ENCODE data around the gene PSMA6.
"Not testable (repeated sequence)": the region's sequence is repeated elsewhere in the genome, so short reads cannot be mapped to it uniquely, and the experiment has no call there.

Gene PSMA6

DNA sequence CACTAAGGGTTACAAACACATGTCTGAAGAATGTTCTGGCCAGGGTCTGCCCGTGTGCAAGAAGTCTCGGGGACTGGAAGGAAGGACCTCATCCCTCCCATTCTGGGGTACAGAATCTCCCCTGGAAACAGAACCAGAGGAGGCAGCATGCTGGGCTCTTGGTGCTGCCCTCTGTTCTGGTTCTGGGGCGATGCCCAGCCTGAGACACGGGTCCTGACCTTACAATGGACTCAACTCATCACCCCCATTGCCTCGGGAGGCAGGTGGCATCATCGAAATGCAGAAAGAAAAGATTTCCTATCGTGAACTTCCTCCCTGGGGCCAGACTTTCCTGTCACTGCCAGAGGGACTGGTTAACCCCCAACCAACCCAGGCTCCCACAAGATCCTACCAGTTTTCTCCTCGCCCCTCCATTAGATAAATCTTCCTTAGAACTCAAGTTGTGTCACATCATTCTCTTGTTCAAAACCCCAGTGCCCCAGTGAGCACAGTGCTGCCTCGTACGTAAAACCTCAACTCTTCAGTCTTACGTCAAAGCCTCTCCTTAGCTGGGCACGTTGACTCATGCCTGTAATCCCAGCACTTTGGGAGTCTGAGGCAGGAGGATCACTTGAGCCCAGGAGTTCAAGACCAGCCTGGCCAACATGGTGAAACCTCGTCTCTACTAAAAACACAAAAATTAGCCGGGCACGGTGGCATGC lies 52.1 kb downstream of the PSMA6 start:
- no peak for DNase-seq (ENCODE audit: low spot score)

DNA sequence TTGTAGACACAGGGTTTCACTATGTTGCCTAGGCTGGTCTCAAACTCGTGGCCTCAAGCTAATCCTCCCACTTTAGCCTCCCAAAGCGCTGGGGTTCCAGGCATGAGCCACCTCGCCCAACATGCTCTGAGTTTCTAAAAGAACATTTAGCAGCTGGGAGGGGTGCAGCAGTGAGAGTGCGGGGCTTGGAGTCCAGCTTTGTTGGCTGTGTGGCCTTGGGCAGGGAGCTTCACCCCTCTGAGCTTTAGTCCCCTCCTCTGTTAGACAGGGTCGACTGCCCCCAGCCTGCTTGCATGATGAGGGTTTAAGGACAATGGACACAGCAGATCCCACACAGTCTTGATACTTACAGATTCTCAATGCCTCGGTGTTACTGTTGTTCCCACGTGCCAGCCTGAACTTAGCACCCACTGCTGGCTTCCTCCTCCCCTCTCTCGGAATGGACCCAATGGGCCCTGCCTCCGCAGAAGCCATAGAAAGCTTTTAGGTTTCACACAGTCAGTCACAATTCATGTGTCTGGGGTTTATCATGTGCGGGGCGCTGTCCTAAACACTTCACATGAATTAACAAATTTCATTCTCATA lies 54.6 kb downstream of the PSMA6 start:
- DNase-seq (ENCODE audit: low spot score) = no peak

DNA sequence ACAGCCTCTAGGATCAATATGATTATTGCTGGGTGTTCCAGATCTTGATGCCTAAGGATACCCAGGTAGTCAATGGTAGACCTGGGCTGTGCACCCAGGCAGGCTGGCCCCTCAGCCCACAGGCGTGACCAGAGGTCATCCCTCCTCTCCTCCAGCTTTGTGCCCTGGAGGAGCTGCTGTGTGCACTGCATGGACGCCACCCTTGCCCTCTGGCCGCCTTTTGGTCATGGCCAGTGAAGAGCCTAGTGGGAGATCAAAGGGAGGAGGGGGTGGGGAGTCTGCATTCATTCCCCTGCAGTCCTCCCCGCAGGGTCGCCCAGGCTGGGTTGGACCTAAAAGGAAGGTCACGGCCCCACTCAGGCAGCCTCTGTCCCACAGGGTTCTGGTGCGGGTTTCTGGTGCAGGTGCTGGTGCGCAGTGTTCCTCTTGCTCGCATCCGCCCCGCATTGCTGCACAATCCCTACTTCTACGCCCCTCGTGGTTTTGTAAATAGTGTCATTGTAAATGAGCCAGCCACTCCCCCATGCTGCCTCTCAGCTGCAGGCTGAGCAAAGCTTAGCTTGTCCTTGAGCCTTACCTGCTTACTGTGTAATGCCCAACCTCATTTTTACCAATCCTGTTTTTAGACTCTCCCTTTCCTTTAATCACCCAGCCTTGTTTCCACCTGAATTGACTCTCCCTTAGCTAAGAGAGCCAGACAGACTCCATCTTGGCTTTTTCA lies 55.3 kb downstream of the PSMA6 start:
- DNase-seq (ENCODE audit: low spot score) = no peak

DNA sequence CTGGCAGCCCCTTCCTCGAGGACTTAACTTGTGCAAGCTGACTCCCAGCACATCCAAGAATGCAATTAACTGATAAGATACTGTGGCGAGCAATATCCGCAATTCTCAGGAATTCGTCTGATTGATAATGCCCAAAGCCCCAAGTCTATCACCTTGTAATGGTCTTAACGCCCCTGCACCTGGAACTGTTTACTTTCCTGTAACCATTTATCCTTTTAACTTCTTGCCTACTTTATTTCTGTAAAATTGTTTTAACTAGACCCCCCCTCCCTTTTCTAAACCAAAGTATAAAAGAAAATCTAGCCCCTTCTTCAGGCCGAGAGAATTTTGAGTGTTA lies 55.8 kb downstream of the PSMA6 start:
- DNase-seq (ENCODE audit: low spot score) = not testable (repeated sequence)

DNA sequence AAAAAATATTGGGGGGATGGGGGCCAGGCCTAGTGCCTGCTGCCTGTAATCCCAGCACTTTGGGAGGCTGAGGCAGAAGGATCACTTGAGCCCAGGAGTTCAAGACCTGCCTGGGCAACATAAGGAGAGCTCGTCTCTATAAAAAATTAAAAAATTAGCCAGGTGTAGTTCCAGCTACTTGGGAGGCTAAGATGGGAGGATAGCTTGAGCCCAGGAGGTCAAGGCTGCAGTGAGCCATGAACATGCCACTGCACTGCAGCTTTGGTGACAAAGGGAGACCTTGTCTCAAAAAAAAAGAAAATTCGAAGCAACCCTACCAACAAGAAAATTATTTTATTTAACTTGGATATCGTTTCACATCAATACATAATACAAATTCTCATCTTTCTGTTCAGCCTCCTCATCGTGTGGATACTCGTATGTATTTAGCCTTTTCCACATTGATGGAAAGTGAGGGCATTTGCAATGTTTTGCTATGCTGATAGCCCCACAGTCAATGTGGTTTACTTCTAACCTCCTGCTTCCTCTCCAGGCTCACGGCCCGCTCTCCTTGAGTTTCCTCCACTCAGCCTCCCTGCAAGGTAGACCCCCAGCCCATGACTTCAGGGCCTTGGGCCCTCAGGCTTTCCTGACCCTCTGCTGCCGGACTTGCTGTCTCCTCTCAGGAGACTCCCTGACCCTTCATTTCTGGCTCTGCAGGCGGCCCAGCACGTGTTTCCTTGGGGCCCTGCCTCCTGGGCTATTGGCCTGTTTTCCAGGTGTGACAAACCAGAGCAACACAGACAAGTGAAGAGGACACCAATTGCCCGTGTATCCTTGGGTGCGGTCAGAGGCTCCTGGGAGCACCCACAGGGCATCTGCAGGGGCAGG lies 57.5 kb downstream of the PSMA6 start:
- no peak for DNase-seq (ENCODE audit: low spot score)

DNA sequence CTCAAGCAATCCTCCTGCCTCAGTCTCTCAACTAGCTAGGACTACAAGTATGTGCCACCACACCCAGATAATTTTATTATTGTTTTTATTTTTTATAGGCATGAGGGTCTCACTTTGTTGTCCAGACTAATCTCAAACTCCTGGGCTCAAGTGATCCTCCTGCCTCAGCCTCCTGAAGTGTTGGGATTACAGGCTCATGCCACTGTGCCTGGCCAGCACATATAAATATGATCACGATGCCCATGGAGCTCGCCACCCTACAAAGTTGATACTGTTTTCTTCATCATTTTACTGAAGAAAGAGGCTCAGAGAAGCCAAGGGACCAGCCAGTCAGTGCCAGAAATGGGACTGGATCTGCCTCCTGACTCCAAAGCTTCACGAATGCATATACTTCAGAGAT lies 59.3 kb downstream of the PSMA6 start:
- no peak for DNase-seq (ENCODE audit: low spot score)

DNA sequence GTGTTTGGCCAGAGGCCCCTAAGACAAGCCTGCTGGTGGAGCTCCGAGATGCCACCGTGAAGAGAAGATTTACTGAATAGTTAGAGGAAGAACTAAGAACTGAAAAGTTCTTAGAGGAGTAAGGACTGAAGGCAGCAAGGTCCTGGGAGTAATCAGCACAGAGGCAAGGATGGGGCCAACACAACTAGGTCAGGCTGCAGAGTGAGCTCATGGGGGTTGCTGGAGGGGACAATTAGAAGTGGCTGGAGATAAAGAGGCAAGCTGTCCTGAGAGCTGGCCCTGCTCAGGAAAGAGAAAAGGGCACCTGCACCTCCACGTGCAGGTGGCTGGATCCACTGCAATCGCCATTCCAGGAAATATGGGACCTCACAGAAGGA lies 59.7 kb downstream of the PSMA6 start:
- no peak for DNase-seq (ENCODE audit: low spot score)

DNA sequence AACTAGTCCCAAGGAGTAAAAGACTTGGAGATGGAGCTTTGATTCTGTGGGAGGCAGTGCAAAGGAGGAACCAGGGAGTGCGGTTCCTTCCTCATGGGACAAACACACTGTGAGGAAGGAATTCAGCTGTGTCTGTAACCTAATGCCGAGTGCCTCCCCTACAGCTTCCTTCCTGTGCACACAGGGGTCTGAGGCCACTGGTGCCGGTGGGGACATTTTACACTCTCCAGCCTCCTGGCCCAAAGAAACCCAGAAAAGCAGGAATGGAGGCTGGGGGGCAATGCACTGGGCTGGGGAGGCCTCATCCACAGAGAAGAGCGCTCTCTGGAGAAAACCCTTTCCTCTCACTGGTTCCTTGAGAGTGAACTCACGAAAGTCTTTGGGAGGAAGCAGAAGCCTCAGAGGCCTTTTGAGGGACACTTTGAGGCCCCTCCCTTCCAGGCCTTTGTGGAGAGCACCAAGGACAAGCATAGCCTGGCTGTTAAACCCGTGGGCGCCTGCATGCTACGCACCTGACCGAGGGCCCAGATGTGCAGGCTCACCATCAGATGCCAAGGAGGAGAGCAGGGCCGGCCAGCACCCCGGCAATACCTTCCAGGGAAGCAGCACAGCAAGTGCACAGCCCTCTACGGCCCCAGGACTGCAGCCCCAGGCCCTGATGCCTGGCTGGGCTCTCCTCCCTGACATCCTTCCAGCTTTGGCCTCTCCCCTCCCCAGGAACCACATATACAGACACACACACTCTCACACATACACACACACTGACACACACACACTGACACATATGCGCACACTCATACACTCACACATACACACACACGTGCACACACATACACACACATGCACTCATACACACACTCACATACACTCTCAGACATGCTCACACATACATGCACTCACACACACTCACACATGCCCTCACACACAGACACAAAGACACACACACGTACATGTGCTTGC lies 60.4 kb downstream of the PSMA6 start:
- DNase-seq (ENCODE audit: low spot score) = no peak

DNA sequence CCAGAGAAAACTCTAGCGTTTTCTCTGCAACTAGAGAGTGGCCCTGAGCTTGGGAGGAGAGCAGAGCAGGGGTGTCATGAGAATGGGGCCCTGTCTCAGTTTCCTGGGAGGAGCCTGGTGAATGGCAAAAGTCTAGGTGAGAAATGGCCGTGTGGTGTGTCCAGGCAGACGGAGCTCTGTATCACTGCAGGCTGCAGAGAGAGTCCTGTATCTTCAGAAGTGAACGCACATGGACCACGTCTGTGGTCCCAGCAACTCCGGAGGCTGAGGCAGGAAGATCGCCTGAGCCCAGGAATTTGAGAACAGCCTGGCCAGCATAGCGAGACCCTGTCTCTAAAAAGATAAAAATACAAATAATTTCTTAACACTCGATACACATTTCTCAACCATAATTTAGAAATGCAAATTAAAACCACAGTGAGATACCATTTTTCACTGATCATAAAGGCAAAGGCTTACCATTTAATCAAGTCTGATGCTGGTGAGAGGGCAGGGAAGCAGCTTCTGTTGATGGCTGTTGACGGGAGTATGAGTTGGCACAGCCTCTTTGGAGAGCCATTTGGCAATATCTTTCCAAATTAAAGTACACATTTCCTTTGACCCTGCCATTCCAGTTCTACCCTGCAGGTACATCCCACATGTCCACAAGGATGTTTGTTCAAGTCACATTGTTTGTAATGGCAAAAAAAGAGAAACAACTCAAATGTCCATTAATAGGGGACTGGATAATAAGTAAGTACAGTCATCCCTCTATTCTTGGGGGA lies 61.4 kb downstream of the PSMA6 start:
- DNase-seq (ENCODE audit: low spot score) = no peak

DNA sequence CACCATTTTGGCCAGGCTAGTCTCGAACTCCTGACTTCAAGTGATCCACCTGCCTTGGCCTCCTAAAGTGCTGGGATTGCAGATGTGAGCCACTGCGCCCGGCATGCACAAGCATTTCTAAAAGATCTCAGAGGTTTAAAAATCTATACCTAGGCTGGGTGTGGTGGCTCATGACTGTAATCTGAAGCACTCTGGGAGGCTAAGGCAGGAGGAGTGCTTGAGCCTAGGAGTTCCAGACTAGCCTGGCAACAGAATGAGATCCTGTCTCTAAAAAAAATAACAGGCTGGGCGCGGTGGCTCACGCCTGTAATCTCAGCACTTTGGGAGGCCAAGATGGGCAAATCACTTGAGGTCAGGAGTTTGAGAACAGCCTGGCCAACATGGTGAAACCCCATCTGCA lies 63.1 kb downstream of the PSMA6 start:
- DNase-seq (ENCODE audit: low spot score) = not testable (repeated sequence)

DNA sequence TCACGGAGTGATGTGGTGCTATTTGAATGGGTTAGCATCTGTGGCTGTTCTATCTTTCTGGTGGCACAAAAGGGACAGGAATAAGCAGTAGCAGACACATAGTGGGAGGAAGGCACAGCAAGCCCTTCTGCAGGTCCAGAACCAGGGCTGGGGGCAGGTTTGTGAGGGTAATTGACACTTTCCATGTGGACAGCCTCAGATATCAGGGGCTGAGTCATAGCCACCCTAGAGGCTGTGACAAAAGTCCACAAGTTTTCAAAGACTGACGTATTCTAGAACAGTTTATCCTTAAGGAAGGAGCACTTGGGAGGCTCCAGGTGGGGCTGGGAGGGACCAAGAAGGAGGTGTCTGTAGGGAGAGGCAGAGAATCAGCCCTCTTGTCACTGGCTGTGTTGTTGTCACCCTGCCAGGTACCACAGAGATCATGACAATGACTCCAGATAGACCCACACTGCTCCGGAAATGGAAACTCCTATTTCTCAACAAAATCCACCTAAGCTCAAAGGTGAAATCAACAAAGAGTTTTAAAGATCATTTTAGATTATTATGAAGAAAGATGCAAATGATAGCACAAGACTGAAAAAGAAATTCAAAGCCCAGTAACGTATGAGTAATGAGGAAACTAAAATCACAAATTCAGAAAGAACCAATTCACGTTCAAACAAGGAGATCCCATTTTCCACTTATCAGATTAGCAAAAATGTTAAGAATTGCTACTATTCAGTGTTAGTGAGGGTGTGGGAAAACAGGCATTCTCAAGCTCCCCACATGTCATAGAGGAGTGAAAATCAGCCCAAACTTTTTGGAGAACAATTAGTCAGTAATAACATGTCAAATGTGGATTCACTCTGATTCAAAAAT lies 64.0 kb downstream of the PSMA6 start:
- peak; percentile 41 for DNase-seq (ENCODE audit: low spot score)

DNA sequence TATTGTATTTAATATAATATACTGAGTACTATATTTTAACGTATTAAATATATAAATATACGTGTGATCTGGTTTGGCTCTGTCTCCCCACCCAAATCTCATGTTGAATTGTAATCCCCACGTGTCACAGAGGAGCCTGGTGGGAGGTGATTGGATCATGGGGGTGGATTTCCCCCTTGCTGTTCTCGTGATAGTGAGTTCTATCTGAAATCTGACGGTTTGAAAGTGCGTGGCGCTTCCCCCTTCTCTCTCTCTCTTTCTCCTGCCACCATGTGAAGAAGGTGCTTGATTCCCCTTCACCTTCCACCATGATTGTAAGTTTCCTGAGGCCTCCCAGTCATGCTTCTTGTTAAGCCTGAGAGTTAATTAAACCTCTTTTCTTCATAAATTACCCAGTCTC lies 67.5 kb downstream of the PSMA6 start:
- DNase-seq (ENCODE audit: low spot score) = not testable (repeated sequence)

DNA sequence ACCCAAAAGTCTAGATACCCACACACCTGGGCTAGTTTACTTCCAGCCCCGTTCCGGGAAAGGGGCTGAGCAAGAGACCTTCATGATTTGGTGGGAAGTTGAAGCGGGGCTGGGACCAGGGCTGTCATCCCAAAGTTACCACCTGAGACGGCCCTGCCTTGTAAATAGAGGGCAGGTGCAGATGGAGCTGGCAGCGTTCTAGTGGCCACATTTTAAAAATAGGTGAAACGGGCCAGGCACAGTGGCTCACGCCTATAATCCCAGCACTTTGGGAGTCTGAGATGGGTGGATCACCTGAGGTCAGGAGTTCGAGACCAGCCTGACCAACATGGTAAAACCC lies 68.9 kb downstream of the PSMA6 start:
- DNase-seq (ENCODE audit: low spot score) = no peak

DNA sequence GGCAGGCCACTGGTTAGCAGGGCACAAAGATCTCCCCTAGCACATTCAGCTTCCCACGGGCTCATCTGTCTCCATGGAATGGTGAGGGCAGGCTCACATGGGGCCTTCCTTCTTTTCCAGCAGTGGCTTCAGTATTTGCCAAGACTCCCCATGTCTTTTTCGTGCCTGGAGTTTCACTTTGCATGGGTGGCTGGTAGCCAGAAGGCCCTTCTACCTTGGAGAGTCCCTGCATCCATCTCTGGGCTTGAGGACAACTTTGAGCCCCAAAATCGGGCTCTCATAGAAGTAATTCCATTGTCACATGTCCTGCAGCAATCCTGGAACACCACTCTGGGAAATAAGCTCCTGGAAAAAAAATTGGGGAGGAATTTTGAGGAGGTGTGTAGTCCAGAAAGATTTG lies 70.3 kb downstream of the PSMA6 start:
- no peak for DNase-seq (ENCODE audit: low spot score)

DNA sequence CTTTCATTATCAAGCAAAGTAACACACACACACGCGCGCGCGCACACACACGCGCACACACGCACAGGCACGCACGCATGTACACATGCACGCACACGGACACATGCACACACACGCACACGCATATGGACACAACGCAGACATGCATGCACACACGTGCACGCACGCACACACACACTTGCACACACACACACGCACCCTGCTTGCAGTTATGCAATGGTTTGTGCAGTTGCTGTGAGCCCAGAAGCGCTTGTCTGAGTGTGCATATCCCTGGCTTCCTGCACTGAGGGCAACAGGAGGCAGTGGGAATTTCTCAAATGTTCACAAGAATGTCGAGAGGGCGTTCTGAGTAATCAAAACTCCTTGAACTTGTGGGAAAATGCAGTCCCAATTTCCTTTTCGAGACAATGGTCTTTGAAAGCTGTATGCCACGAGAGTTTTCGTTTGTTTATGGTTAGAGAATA lies 70.8 kb downstream of the PSMA6 start:
- DNase-seq (ENCODE audit: low spot score) = no peak

DNA sequence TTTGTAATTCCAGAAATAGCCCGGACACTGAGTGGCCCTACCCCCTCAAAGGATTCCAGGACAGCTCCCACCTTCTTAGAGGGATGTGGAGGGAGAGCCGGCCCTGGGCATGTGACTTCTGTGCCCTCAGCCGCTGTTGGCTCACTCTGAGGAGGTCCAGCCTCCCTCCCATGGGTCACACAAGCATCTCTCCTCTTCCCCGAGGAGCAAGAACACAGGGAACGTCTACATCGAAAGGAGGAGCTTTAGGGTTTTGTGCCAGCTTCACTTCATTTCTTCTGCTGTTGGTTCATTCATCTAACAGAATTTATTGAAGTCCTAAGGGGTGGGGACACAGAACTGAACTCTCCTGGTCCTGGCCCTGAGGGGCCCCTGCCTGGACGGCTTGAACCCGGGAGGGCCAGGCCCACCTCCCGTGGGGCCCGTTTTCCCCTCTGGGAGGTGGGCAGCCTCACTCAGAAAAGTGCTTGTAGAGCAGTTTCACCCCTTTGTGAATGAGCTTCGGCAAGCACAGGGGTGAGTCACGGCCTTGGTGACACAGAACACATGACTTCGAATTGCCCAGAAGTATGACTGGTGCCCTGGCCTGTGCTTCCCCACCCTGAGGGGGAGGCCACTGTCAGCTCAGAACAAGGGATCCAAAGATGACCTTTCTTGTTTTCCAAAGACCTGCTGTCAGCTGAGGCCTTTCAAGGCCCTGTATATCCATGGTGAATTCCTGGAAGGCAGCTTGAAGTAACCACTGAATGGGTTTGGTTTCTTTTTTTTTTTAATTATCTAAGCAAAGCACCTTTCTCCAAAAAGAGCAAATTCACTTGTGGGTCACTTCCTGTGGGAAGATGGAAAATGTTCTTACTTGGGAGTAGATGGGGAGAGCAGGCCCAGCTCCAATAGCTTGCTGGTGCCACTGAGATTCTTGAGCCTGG lies 73.2 kb downstream of the PSMA6 start:
- no peak for DNase-seq (ENCODE audit: low spot score)

DNA sequence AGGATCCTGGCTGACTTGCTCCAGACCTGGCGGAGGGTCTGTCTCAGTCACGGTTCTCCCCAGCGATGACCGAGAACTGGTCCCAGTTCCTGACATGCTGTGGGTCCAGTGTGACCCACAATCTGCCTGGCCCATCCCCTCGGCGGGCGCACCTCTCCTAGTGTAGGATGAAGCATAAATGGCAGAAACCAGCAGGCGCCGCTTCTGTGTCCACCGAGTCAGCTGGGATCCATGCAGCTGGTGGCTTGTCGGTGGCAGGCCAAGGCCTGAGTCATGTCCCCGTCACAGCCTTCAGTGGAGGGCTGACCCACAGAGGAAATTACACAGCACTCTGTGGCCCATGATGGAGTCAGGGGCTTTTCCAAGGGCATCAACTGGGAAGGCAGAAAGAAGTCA lies 73.9 kb downstream of the PSMA6 start:
- no peak for DNase-seq (ENCODE audit: low spot score)

DNA sequence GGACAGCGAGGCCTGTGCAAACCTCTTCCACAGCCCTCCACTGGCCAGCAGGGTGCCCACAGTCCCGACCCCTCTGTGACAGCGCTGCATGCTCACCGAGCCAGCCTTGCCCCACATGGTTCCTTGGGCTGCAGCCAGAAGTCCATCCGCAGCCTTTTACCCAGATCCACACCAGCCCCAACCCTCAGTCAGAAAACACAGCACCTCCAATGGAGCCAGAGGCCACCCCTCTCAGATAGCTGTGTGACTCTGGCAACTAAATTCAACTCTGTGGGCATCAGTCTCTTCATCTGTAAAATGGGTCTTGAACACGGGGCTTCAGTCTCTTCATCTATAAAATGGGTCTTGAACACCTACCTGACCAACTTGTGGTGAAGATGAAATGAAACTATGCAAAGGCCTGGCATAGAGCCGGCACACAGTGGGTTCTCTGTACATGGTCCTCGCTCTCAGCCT lies 74.4 kb downstream of the PSMA6 start:
- DNase-seq (ENCODE audit: low spot score) = no peak

DNA sequence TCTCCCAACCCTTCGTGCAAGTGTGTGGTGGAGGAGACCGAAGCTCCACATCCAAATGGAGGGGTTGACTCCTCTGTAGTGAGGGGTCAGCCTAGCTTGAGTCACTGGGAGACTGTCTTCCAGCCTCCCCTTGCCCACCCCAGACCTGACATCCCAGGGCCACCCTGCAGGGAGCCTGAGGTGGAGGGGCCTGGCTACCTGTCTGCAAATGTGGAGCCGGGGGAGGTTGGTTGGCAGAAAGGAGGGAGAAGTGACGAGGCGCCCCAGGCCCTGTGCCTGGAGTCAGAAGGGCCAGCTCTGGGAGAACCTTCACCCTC lies 74.8 kb downstream of the PSMA6 start:
- DNase-seq (ENCODE audit: low spot score) = no peak

Data from putamen (tissue), 1 donor.